Nephron progenitor cell (in vitro differentiated cells): ENCODE data around the gene DNAH11.

Experiments
- DNase-seq: peaks from one replicate; pipeline ENCODE4 v3.0.0; 2021
- H3K27ac Mint-ChIP-seq: 2 replicates; pipeline ENCODE4 v1.8.0; 2021; ENCODE audit warnings: mild to moderate bottlenecking, moderate library complexity, mixed read lengths
- H3K27me3 Mint-ChIP-seq: 2 replicates; pipeline ENCODE4 v1.8.0; 2021; ENCODE audit warnings: mild to moderate bottlenecking, low read depth, mixed read lengths; ENCODE audit not compliant: poor library complexity
- H3K36me3 Mint-ChIP-seq: 2 replicates; pipeline ENCODE4 v1.8.0; 2021; ENCODE audit warnings: low read depth, mixed read lengths
- H3K4me1 Mint-ChIP-seq: 2 replicates; pipeline ENCODE4 v1.8.0; 2021; ENCODE audit warnings: mixed read lengths
- H3K4me3 Mint-ChIP-seq: 2 replicates; pipeline ENCODE4 v1.8.0; 2021; ENCODE audit warnings: mild to moderate bottlenecking, moderate library complexity, mixed read lengths
- H3K9me3 Mint-ChIP-seq: 2 replicates; pipeline ENCODE4 v1.8.0; 2021; ENCODE audit warnings: mild to moderate bottlenecking, moderate library complexity, mixed read lengths
- CTCF ChIP-seq: fragments of 200-600 bp; sonication (generic); IDR thresholded peaks from 2 replicates; pipeline ENCODE4 v1.5.0; 2021; ENCODE audit warnings: antibody characterized with exemption

The DNAH11 gene

GRCh38 chr7:21618706-21619105 lies 75.9 kb downstream of the DNAH11 start:
- Mint-ChIP-seq H3K27me3 (no peaks in the 10 kb centered on the region), H3K27ac (no peak overlapping the region), H3K4me1 (peaks cover 22% of the 10 kb centered on the region), H3K9me3 (peaks cover 8% of the 10 kb centered on the region), H3K36me3 (no peaks in the 10 kb centered on the region), H3K4me3 (no peak overlapping the region)
- no peak for DNase-seq
- TF ChIP-seq CTCF, result no peak

GRCh38 chr7:21620054-21620453 lies 77.2 kb downstream of the DNAH11 start:
- no peak overlapping the region for H3K27ac Mint-ChIP-seq

GRCh38 chr7:21624320-21624719 lies 81.5 kb downstream of the DNAH11 start:
- no peak for TF ChIP-seq CTCF
- DNase-seq, result no peak
- Mint-ChIP-seq H3K9me3 (peaks cover 8% of the 10 kb centered on the region), H3K36me3 (no peaks in the 10 kb centered on the region), H3K27ac (no peak overlapping the region), H3K4me1 (no peaks in the 10 kb centered on the region), H3K4me3 (no peak overlapping the region), H3K27me3 (no peaks in the 10 kb centered on the region)

More at GRCh38 chr7:21620054-21620453, 77.2 kb downstream of the DNAH11 start:
- no peaks in the 10 kb centered on the region for H3K27me3 Mint-ChIP-seq
- TF ChIP-seq CTCF, result no peak
- no peak for DNase-seq
- no peak overlapping the region for H3K4me3 Mint-ChIP-seq
- peaks cover 19% of the 10 kb centered on the region for H3K4me1 Mint-ChIP-seq
- peaks cover 8% of the 10 kb centered on the region for H3K9me3 Mint-ChIP-seq
- no peaks in the 10 kb centered on the region for H3K36me3 Mint-ChIP-seq

- no peak overlapping the region for H3K27ac Mint-ChIP-seq
- no peak for DNase-seq
- no peak for TF ChIP-seq CTCF
- no peak overlapping the region for H3K4me3 Mint-ChIP-seq
- H3K9me3 Mint-ChIP-seq, result peaks cover 11% of the 10 kb centered on the region
- no peaks in the 10 kb centered on the region for H3K36me3 Mint-ChIP-seq
- peaks cover 6% of the 10 kb centered on the region for H3K4me1 Mint-ChIP-seq
- H3K27me3 Mint-ChIP-seq, result no peaks in the 10 kb centered on the region
Measured at GRCh38 chr7:21636694-21637093, 93.9 kb downstream of the DNAH11 start.

- TF ChIP-seq CTCF, result no peak
- H3K4me1 Mint-ChIP-seq, result peaks cover 12% of the 10 kb centered on the region
- DNase-seq, result no peak
- H3K36me3 Mint-ChIP-seq, result no peaks in the 10 kb centered on the region
- no peaks in the 10 kb centered on the region for H3K27me3 Mint-ChIP-seq
- H3K27ac Mint-ChIP-seq, result no peak overlapping the region
- H3K4me3 Mint-ChIP-seq, result no peak overlapping the region
- no peaks in the 10 kb centered on the region for H3K9me3 Mint-ChIP-seq
Measured at GRCh38 chr7:21639206-21639868, 96.5 kb downstream of the DNAH11 start.

- Mint-ChIP-seq H3K36me3 (no peaks in the 10 kb centered on the region), H3K27ac (no peak overlapping the region), H3K4me1 (peaks cover 12% of the 10 kb centered on the region), H3K9me3 (no peaks in the 10 kb centered on the region), H3K4me3 (no peak overlapping the region), H3K27me3 (no peaks in the 10 kb centered on the region)
- TF ChIP-seq CTCF, result no peak
- DNase-seq, result no peak
Measured at GRCh38 chr7:21640105-21640504, 97.3 kb downstream of the DNAH11 start.
